Lower lobe of right lung (tissue), 2 donors: Measurements from ENCODE around the gene SMCHD1. TPM values are rescaled to one million over a fixed set of nuclear protein-coding genes. Genes with fewer than 3 reads are reported as not detected.

Experiments
- ATAC-seq, 2 donors: fragments of 200-7000 bp; cut with Tn5 transposase; one replicate each; pipeline ENCODE4 v1.9.1; 2020 to 2022; ENCODE audit warnings: mild to moderate bottlenecking in 2 of 2, moderate library complexity in 2 of 2
- DNase-seq: peaks from one replicate; pipeline ENCODE4 v3.0.0-alpha.2; 2020
- H3K27ac ChIP-seq: fragments of 200-600 bp; one replicate; pipeline ENCODE4 v1.8.0; 2022
- H3K27me3 ChIP-seq: fragments of 200-600 bp; one replicate; pipeline ENCODE4 v1.8.0; 2022; ENCODE audit warnings: low read depth
- H3K36me3 ChIP-seq: fragments of 200-600 bp; one replicate; pipeline ENCODE4 v1.8.0; 2022; ENCODE audit warnings: mild to moderate bottlenecking
- H3K4me1 ChIP-seq: fragments of 200-600 bp; one replicate; pipeline ENCODE4 v1.8.0; 2022
- H3K4me3 ChIP-seq: fragments of 200-600 bp; one replicate; pipeline ENCODE4 v1.8.0; 2022; ENCODE audit warnings: mild to moderate bottlenecking
- H3K9me3 ChIP-seq: fragments of 200-600 bp; one replicate; pipeline ENCODE4 v1.8.0; 2022
- intact Hi-C: fragments of 100-400 bp; cut with DNase I; formaldehyde crosslinking; loops from one replicate; pipeline ENCODE4 v1.11.0; 2022
- total RNA-seq: library from RNA; stranded (reverse); fragmentation: NEBNext Ultra II Directional; extraction: Animal tissue kit (Norgen Biotek cat#: 25700); gene quantifications from one replicate; pipeline ENCODE4 v1.2.1, GENCODE V29; 2021
- TF ChIP-seq, protein P1 (sequence below): fragments of 200-600 bp; IDR thresholded peaks from one replicate; pipeline ENCODE4 v1.8.0; 2022; ENCODE audit warnings: antibody characterized with exemption, mild to moderate bottlenecking
- donor health status: DM: no; HTN: yes; CAD: no; lungs with severe emphysema.

Gene SMCHD1
- total RNA-seq, 1 donor from 2014 or later, result 55.9 TPM

DNA sequence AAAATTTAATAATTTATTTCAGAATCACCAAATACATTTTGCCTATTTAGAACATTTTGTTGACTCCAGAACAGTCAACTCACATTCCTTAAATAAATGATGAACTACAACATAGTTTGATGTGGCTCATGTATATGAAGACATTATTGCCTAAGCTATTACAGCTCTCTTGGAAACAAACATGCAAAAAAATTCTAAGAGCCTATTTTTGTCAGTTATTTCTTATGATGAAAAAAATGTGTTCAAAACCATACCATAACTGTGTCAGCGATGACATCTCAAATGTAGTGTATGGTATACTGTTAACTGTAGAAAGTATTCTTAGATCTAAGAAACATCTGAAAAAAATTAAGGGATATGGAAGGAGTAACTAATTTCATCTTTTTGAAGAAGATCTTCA is 185.0 kb downstream of the SMCHD1 start:
- Histone ChIP-seq H3K27me3 (no peaks in the 10 kb centered on the region), H3K4me1 (peaks cover 1% of the 10 kb centered on the region), H3K4me3 (no peak overlapping the region), H3K36me3 (no peaks in the 10 kb centered on the region), H3K27ac (no peak overlapping the region), H3K9me3 (peaks cover 4% of the 10 kb centered on the region)
- ATAC-seq (no peak), DNase-seq (no peak)
- TF ChIP-seq, protein P1, sequence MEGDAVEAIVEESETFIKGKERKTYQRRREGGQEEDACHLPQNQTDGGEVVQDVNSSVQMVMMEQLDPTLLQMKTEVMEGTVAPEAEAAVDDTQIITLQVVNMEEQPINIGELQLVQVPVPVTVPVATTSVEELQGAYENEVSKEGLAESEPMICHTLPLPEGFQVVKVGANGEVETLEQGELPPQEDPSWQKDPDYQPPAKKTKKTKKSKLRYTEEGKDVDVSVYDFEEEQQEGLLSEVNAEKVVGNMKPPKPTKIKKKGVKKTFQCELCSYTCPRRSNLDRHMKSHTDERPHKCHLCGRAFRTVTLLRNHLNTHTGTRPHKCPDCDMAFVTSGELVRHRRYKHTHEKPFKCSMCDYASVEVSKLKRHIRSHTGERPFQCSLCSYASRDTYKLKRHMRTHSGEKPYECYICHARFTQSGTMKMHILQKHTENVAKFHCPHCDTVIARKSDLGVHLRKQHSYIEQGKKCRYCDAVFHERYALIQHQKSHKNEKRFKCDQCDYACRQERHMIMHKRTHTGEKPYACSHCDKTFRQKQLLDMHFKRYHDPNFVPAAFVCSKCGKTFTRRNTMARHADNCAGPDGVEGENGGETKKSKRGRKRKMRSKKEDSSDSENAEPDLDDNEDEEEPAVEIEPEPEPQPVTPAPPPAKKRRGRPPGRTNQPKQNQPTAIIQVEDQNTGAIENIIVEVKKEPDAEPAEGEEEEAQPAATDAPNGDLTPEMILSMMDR, result no peak
- intact Hi-C loops, result no loop called here

DNA sequence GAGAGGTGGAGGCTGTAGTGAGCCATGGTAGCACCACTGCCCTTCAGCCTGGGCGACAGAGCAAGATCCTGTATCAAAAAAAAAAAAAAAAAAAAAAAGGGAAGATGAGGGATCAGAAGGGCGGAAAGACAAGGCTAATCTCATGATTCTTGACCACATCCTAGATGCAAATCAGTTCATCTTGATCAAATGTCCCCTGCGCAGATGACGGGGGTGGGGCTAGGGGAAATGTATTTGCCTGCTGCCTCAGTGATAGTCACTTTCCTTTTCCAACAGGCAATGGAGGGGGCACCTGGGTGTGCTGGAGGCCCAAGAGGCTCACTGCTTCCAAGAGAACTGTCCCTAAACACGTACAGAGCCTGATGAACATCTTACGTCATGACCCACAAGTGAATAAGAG is 187.6 kb downstream of the SMCHD1 start:
- Histone ChIP-seq H3K27me3 (peaks cover 22% of the 10 kb centered on the region), H3K27ac (no peak overlapping the region), H3K9me3 (no peaks in the 10 kb centered on the region), H3K4me1 (peaks cover 25% of the 10 kb centered on the region), H3K36me3 (no peaks in the 10 kb centered on the region), H3K4me3 (no peak overlapping the region)
- DNase-seq (peak; percentile 61), ATAC-seq (no peak)
- TF ChIP-seq, protein P1, result no peak
- intact Hi-C loops, result no loop called here

DNA sequence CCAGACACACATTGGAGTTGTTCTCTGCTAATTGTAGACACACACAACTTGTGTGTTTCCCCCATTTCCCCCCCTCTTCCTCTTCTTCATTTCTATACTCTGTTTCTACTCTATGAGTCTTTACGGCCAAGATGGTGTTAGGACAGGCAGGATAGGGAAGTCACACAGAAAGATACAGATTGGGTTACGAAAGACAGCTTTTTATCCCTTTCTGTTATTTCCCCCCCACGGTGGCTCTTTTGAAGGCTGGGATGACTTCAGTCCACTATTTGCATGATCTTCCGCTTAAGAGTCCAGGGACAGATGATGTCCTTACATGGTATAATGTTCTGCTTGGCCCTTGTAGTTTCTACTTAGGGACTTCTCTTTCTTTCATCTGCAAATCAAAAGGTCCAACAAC is 189.6 kb downstream of the SMCHD1 start:
- Histone ChIP-seq H3K27ac (peak overlapping the region; percentile 83), H3K4me1 (peaks cover 37% of the 10 kb centered on the region), H3K36me3 (no peaks in the 10 kb centered on the region), H3K9me3 (no peaks in the 10 kb centered on the region), H3K4me3 (no peak overlapping the region), H3K27me3 (peaks cover 36% of the 10 kb centered on the region)
- intact Hi-C loops, result no loop called here
- TF ChIP-seq, protein P1, result no peak
- ATAC-seq (peak; percentile 49 to 61), DNase-seq (no peak)

DNA sequence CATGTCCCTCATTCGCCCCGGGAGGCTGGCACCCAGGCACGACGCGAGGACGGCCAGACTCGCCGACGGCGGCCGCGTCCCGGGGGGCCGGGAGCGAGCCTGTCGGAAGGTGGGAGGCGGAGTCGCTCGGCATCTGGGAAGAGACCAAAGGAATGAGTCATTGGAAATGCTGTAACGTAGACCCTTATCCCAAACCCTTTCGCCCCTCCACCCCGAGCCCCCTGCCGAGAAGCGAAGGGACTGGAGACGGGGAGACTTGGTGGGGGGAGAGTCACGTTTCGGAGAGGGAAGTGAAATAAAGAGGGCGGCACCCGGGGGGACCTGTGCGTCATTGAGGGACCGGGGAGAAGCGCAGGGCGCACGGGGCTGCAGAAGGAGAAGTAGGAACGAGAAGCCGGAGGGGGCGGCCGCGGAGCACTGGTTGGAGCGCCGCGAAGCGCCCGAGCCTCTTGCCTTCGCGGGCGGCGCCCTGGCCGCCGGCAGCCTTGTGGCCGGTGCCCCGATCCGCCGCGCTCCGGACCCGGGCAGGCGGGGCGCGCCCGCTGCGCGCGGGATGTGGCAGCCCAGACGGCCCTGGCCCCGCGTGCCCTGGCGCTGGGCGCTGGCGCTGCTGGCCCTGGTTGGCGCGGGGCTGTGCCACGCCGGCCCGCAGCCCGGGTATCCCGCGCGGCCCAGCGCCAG is 191.2 kb downstream of the SMCHD1 start, which contains the start of gene EMILIN2:
Gene EMILIN2, plus strand, starts transcription at position 371 of the 681 bp plus-strand sequence. Its CDS starts 183 bp downstream, at position 554.
- ATAC-seq, result peak; percentile 70 to 81
- Histone ChIP-seq H3K27me3 (peaks cover 40% of the 10 kb centered on the region), H3K4me1 (peaks cover 37% of the 10 kb centered on the region), H3K4me3 (peak within 1 kb of the TSS; percentile 62), H3K36me3 (no peaks in the 10 kb centered on the region), H3K27ac (peak within 1 kb of the TSS; percentile 83), H3K9me3 (no peaks in the 10 kb centered on the region)
- intact Hi-C loops, result no loop called here
- TF ChIP-seq, protein P1, result no peak
- peak; percentile 92 for DNase-seq

DNA sequence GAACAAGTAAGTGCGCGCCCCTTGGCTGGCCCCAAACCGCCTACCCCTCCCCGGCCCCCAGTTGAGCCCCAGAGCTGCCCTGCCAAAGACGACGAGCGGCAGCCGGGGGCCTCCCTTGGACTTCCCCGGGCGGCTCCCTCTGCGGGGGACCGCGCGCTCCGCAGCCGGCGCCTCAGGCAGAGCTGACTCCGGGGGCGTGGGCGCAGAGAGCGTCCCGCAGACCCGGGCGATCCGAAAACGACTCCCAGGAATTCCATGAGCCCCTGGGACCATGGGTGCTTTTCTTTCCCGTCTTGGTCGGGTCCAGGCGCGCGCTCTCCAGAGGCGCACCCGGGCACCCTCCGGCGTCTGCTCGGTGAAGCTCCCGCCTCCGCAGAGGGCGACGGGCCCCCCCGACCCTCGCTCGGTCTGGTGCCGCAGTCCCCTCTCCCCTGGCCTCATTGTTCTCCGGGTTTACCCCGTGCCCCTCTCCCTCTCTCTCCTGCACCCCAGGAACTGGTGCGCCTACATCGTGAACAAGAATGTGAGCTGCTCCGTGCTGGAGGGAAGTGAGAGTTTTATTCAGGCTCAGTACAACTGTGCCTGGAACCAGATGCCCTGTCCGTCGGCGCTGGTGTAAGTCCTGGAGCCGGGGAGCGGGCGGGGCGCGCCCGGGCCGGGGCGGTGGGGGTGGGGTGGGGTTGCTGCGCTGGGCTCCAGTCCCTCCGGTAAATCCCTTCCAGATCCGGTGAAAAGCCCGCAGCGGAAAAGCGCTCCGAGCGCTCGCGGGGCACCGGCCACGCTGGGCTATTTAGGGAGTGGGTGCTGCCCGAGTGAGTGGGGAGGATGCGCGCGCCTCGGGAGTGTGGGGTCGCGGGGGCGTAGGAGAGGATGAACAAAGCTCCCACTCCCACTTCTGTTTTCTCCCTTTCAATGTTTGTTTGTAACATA is 192.1 kb downstream of the SMCHD1 start:
- ATAC-seq (peak; percentile 33 to 59), DNase-seq (peak; percentile 60)
- Histone ChIP-seq H3K36me3 (peaks cover under 1% of the 10 kb centered on the region), H3K9me3 (no peaks in the 10 kb centered on the region), H3K4me1 (peaks cover 37% of the 10 kb centered on the region), H3K27ac (peak overlapping the region; percentile 83), H3K27me3 (peaks cover 40% of the 10 kb centered on the region), H3K4me3 (peak overlapping the region; percentile 62)
- intact Hi-C loops, result no loop called here
- TF ChIP-seq, protein P1, result no peak
